ENCODE data around the gene AUTS2.

The AUTS2 gene

GRCh38 chr7:70068531-70068930 is 470.3 kb downstream of the AUTS2 start:
- in situ Hi-C loops (cut with HindIII; ENCODE audit: low sequenced_read_pairs): no loop called here
- no peak overlapping the region for H3K4me3 ChIP-seq (ENCODE audit: low read depth, low read length)
- no peak for DNase-seq (ENCODE audit: low read depth)
- TF ChIP-seq, protein P1, sequence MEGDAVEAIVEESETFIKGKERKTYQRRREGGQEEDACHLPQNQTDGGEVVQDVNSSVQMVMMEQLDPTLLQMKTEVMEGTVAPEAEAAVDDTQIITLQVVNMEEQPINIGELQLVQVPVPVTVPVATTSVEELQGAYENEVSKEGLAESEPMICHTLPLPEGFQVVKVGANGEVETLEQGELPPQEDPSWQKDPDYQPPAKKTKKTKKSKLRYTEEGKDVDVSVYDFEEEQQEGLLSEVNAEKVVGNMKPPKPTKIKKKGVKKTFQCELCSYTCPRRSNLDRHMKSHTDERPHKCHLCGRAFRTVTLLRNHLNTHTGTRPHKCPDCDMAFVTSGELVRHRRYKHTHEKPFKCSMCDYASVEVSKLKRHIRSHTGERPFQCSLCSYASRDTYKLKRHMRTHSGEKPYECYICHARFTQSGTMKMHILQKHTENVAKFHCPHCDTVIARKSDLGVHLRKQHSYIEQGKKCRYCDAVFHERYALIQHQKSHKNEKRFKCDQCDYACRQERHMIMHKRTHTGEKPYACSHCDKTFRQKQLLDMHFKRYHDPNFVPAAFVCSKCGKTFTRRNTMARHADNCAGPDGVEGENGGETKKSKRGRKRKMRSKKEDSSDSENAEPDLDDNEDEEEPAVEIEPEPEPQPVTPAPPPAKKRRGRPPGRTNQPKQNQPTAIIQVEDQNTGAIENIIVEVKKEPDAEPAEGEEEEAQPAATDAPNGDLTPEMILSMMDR (IDR thresholded peaks at IDR 0.05; ENCODE audit: low read depth, low read length, missing control alignments): no peak

DNA sequence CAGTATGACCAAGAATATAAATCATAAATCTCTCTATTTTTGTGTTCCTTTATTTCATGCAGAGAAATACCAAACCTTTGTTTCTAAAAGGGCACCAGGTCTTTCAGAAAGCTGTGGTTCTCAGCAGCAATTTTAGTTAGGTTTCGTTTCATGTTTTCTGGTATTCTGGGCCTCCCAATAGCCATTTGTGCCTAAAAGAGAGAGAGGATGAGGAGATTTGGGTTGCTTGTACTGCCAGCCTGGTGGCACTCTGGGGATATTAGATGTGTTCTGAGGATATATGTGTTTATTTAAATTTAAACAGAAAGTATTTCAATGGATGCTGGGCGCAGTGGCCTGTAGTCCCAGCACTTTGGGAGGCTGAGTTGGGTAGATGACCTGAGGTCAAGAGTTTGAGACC is 471.7 kb downstream of the AUTS2 start:
- H3K4me3 ChIP-seq (ENCODE audit: low read depth, low read length): no peak overlapping the region
- in situ Hi-C loops (cut with HindIII; ENCODE audit: low sequenced_read_pairs): no loop called here
- TF ChIP-seq, protein P1 (IDR thresholded peaks at IDR 0.05; ENCODE audit: low read depth, low read length, missing control alignments): no peak
- DNase-seq (ENCODE audit: low read depth): no peak

DNA sequence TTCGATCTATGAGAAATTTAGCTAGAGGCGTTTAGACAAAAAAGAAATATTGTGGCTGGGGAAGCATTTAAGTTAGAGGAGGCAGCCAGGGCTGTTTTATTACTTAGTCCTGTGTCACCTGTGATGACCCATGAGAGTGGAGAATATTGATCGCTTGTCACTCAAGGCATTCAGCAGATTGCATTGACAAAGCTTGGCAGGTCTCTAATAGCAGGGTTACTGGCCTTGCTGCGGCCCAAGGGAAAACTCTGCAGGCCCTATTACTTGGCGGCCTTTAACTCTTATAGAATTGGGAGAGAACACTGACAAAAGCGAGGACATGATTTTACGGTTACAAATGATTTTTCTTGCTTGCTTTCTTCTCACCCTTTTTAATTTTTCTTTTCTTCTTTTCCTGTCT is 473.5 kb downstream of the AUTS2 start:
- in situ Hi-C loops (cut with HindIII; ENCODE audit: low sequenced_read_pairs): no loop called here
- H3K4me3 ChIP-seq (ENCODE audit: low read depth, low read length): no peak overlapping the region
- TF ChIP-seq, protein P1 (IDR thresholded peaks at IDR 0.05; ENCODE audit: low read depth, low read length, missing control alignments): no peak
- no peak for DNase-seq (ENCODE audit: low read depth)

DNA sequence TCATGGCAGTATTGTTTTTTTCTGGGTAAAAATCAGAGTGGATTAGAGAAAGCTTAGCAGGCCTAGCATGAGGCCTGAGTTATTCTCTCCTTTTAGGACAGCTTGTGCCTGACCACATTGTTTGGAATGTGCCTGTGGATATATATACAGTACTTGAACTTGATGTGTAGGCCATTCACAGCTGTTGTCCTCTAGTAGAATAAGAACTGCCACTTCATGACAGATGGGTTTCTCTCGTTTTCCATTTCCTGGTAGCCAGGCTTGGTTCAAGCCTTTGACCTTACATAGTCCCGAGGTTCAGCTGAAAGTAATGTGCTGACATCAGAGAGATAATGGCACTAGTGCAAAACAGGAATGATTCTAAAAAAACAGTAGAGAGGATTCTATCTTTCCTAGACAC is 473.9 kb downstream of the AUTS2 start:
- no peak overlapping the region for H3K4me3 ChIP-seq (ENCODE audit: low read depth, low read length)
- in situ Hi-C loops (cut with HindIII; ENCODE audit: low sequenced_read_pairs): no loop called here
- TF ChIP-seq, protein P1 (IDR thresholded peaks at IDR 0.05; ENCODE audit: low read depth, low read length, missing control alignments): no peak
- DNase-seq (ENCODE audit: low read depth): peak; percentile 54

- TF ChIP-seq, protein P1 (IDR thresholded peaks at IDR 0.05; ENCODE audit: low read depth, low read length, missing control alignments): no peak
Observed at GRCh38 chr7:70076325-70076724, 478.1 kb downstream of the AUTS2 start.

GRCh38 chr7:70082099-70082611 is 483.9 kb downstream of the AUTS2 start:
- TF ChIP-seq, protein P1 (IDR thresholded peaks at IDR 0.05; ENCODE audit: low read depth, low read length, missing control alignments): no peak

More at GRCh38 chr7:70076325-70076724, 478.1 kb downstream of the AUTS2 start:
- DNase-seq (ENCODE audit: low read depth): no peak
- in situ Hi-C loops (cut with HindIII; ENCODE audit: low sequenced_read_pairs): no loop called here
- no peak overlapping the region for H3K4me3 ChIP-seq (ENCODE audit: low read depth, low read length)

More at GRCh38 chr7:70082099-70082611, 483.9 kb downstream of the AUTS2 start:
- H3K4me3 ChIP-seq (ENCODE audit: low read depth, low read length): no peak overlapping the region
- in situ Hi-C loops (cut with HindIII; ENCODE audit: low sequenced_read_pairs): no loop called here
- no peak for DNase-seq (ENCODE audit: low read depth)
